GM18858 (cell line): ENCODE results near the gene NAA20.
"Not testable (repeated sequence)": the region's sequence is repeated elsewhere in the genome, so short reads cannot be mapped to it uniquely, and the experiment has no call there.

Experiments used
- ATAC-seq: cut with Tn5 transposase; IDR thresholded peaks from one replicate; pipeline ENCODE4 v1.9.1; 2021; ENCODE audit not compliant: unreplicated experiment

Gene NAA20

GRCh38 chr20:19991308-19991707, 25.9 kb upstream of the NAA20 start:
- no peak for ATAC-seq

DNA sequence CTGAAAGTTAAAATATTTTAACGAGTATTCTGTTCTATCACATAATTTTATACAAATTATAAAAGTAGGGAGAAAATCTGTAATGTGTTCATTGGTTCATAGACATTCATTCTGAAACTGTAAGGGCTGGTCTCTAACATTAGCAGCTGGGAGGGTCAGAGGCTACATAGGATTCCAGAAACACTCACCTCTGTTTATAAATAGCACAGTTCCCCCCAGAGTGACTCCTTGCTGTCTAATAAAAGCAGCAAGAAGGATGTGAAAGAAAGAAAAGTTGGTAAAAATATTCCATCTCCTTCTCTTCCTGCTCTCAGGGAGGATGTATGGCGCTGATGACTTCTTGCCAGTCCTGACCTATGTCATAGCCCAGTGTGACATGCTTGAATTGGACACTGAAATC, 25.3 kb upstream of the NAA20 start:
- no peak for ATAC-seq

DNA sequence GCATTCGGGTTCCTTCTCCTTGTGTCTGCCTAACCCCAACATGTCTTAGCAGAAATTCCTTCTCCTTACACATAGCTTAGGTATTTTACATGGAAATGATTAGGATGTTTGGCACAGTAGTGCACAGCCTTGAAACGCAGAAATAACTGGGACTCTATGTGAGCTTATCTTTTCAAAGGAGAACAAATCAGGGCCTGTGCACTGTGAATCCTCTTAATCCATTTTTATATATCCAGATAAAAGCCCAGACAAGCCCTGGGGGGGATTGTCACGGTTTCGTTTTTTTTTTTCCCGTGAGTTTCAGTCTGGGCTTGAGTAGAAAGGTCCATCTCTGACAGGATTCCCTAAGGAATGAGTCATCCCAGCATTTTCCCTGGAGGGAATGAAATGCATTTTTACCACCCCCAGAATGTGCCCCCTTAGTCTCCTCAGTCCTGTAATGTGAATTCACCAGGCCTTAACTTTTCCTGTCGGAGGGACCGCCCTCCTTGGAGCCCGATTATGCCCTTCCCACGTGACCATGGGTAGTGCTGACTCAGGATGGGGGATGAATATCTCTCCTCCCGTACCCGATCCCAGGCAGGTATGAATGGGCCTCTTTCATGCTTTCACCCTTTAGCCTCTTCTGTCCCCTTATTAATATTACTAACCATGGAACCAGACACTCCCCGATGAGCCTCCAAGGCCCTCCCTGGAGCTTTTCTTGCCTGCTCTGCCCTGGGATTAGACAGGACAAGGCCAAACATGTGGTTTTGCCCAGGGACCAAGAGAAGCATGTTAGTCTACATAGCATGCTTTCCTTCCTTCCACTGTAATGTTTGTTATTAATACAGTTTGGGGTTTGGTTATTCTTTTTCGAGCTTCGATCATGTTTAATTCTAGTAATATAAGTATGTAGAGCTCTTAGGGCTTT, 23.9 kb upstream of the NAA20 start:
- no peak for ATAC-seq

DNA sequence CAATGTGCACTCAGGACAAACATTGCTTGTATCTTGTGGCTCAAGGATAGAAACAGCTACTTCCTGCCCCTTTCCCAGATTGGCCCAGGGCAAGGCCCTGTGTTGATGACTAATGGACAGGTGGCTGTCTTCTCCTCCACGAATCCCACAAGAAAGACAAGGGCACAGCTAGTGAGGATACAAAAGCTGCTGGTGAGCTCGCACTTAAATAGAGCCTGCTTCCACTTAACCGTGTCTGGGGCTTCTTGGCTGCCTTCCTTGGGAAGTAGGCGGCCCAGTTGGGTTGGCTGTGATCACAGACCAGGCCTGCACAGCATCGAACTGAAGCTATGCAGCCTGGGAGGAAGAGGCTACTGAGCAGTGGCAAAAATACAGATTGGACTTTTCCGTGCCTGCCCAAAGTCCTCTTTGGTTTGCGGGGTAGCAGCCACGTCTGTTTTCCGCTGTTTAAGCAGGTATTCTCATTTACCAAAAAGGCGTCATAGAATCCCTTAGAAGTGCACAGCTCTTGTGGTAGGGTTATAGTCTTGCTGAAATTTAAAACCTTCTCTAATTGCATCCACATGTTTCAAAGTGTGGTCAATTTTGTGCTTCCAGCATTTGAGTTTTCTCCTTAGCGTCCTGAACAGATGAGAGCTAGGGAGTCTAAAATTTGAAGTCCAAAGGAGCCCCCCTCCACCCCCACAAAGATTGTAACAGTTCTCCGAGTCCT, 23.0 kb upstream of the NAA20 start:
- ATAC-seq = no peak

DNA sequence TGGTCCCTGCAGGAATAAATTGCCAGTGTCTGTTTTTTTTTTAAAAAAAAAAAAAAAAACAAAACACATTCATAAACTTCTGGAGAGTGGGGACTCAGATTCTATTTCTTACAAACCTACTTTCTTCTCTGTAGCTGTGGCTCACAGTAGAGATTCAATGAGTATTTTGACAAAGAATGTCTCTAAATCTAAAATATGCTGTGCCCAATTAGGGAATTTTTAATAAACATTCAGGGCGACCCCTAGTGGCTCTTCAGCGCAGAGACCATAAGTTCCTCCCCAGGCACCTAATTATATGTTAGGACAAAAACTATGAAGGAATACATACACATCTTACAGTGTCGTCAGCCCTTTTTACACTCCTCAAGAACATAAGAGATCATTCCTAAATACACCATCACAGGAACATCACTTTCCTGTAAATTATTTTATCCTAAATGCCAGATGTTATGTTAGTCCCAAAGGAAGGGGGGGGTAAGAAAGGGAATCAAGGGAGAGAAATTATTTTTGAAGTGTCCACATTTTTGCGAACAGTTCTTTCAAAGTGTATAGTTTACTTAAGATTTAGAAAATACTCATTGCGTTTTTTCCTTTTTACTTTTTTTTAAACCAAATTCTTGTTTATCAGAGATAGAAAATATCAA, 21.8 kb upstream of the NAA20 start:
- ATAC-seq = no peak

DNA sequence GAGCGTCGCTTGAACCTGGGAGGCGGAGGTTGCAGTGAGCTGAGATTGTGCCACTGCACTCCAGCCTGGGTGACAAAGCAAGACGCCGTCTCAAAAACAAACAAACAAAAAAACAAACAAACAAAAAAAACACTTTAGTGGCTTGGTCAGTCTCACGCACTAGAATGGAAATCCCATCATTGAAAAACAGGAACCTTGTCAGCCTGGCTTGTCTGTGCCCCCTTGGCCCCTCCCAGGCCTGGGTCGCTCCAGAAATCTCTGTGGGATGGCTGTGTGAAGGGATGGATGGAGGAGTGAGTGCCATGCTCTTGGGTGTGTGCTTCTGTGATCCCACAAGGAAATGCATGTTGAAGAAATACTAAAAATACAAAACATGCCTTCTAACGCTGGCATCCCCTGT, 20.9 kb upstream of the NAA20 start:
- ATAC-seq = no peak

DNA sequence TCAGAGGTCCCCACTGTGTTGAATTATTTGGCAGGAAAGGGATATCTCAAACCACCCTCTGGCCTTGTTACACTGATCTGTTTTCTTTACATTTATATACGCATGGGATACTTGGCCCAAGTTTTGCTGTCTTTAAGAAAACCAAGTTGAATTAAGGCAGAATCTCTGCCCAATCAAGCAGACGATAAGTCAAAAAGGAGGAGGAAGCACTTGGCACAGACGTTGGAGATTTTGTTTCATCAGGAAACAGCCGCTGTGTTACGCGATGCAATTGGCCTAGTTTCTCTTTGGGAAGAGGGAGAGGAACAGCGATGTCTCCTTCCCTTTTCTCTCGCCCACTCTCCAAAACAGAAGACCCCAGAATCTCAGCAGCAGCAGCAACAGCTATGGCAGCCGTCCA, 20.2 kb upstream of the NAA20 start:
- ATAC-seq = no peak

DNA sequence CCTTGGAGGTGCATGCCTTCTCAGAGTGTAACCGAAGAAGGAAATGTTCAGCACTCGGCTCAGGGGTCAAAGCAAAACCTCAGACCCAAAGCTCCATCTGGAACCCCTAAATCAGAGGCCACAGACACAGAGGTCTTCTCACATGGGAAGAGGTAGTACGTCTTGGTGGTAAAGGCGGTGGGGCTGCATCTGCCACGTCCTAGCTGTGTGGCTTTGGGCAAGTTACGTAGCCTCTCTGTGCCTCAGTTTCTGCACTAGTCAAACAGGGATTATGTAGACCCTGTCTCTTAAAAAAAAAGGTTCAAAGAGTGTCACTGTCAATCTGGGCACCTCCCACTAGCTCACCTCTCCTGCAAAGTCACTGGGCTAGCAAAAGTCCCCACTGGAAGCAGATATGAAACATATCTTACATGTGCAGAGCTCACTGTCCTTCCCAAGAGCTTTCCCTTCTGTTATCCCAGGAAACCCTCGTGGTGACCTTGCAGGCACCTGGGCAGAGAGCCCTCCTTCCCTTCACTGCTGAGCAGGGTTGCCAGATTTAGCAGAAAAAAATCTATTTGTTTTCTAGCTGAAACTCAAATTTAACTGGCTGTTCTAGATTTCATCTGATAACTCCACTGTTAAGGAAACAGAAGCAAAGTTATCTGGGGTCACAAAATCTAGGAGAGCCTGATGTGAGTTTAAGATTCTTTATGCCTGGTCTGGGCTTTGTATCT, 18.0 kb upstream of the NAA20 start:
- no peak for ATAC-seq

DNA sequence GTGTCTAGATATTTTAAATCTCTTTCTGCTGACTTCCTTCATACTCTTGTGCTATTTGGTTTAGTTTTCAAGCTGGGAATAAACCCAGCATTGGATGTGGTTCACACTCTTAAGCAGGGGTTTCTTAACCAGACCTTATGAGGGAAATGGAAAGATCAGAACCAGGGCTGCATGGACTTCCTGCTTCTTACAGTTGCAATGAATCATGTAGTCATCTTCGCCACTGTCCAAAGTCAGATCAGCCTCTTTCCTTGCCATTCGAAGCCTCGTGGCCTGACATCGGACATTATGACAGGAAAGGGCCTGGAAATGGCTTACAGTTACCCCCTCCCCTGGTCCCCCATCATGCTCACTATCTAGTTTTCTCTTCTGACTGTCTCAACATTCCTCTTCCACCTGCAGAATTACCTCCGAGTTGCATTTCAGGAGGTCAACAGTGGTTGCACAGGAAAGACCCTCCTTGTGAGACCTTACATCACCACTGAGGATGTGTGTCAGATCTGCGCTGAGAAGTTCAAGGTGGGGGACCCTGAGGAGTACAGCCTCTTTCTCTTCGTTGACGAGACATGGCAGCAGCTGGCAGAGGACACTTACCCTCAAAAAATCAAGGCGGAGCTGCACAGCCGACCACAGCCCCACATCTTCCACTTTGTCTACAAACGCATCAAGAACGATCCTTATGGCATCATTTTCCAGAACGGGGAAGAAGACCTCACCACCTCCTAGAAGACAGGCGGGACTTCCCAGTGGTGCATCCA, 16.8 kb upstream of the NAA20 start:
- ATAC-seq = no peak

DNA sequence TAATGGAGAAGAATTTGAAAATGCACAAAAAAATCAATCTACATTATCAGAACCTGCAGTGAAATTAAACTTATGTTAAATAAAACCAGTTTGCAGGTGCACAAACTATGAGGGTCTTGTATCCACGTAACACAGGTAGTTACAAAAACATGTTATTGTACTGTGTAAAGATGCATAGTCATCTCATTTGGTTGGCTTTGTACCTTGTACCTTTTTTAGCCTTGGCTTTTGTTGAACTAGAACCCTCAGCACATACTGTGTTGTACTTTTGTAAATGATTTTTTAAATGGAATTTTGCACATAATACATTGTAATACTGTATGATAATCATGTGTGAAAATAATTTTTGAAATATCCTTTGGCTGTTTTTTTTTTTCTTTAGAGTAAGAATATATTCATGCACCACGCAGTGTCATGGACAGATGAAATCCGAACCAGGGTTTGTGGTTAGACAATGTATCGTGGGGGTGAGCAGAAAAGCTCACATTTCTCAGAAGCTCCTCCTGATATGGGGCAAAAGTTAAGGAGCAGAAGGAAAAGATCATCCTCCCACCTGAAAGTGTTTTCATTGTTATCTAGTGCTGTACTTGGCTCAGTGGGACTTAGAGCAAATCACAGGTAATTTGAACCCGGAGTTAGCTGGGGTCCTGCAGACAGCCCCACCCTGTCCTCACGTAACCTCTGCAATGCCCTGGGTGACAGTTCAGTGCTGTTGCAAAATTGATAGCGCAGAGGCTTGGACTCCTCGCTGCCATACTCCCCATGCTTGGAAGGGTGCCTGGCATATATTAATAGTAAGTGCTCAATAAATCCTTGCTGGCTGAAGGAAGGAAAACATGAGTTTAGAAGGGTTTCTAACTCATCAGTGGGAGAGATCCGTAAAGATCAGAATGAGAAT, 14.8 kb upstream of the NAA20 start:
- no peak for ATAC-seq

GRCh38 chr20:20003031-20003954, 13.9 kb upstream of the NAA20 start:
- ATAC-seq = peak; percentile 53

DNA sequence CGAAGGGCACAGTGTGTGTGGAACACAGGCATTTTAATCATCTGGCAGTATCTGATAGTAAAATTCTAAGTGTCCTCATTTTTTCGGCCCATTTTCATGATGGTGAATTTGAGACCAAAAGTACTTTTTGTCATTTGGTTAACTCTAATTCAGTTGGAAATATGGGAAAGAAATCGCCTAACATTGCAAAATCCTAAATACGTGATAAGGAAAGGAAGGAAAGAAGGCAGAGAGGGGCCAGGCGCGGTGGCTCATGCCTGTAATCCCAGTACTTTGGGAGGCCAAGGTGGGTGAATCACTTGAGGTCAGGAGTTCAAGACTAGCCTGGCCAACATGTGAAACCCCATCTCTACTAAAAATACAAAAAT, 13.2 kb upstream of the NAA20 start:
- ATAC-seq = not testable (repeated sequence)

DNA sequence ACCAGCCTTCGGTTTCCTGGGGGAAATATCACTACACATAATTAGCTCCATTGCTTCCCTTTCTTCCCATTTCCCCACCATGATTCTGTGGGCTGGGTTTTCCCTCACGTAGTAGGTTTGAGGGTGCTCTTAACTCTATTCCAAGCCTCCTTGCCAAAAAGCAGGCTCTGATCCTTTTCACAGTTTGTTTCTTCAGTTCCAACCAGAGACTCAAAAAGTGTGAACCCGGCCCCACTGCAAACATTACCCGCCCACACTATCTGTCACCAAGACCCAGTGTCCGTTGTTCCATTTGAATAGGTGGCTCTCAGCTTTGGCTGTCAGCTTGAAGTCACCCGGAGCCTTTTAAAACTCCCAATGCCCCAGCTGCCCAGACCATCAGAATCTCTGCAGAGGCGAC, 11.8 kb upstream of the NAA20 start:
- no peak for ATAC-seq

- no peak for ATAC-seq
Measured at GRCh38 chr20:20009784-20010253, 7.3 kb upstream of the NAA20 start.

- ATAC-seq = no peak
Measured at GRCh38 chr20:20010639-20011500, 6.3 kb upstream of the NAA20 start.

DNA sequence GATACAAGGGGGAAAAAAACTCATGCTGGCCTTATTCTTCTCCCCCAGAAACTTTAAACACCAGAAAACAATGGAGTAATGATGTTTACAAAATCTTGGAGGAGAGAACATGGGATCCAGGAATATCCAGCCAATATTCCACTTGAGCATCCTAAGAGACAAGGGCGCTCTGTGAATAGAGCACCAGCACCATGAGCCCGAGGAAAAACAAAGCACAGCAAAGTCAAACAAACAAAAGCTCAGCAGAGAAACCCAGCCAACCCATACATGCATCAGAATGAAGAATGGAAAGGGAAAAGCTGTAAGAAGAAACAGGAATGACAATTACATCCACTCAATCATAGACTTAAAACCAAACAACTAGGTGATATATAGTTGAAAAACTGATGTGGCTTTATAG, 4.6 kb upstream of the NAA20 start:
- no peak for ATAC-seq

GRCh38 chr20:20014659-20015058, 2.5 kb upstream of the NAA20 start:
- no peak for ATAC-seq

DNA sequence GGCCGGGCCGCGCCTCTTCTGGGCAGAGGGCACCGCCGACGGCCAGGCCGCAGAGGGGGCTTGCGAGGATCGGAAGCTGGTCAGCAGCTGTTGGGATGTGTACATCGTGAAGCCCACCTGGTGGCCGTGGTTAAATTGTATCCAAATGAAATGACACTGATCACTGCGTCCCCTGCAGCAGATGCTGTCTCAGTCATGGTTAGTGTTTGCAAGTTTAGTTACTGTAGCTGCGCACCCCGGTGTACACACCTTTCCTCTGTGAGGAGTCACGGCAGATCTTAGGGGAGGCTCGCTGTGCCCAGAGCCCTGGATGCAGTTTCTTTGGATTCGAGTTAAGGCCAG, 653 bp downstream of the NAA20 start:
- no peak for ATAC-seq
